Right hindlimb (tissue), 1 donor: Measurements from ENCODE around the gene FMO5.
"Not testable (repeated sequence)": the region's sequence is repeated elsewhere in the genome, so short reads cannot be mapped to it uniquely, and the experiment has no call there.

Source experiments
- DNase-seq: peaks from one replicate; pipeline ENCODE4 v3.0.0-alpha.2; 2018

The FMO5 gene

GRCh38 chr1:147238925-147239820 is 14.0 kb upstream of the FMO5 start:
- no peak for DNase-seq

GRCh38 chr1:147238053-147238902 is 13.1 kb upstream of the FMO5 start:
- DNase-seq, result no peak

- no peak for DNase-seq
Observed at GRCh38 chr1:147236959-147237791, 12.0 kb upstream of the FMO5 start.

GRCh38 chr1:147236448-147236847 is 11.3 kb upstream of the FMO5 start:
- no peak for DNase-seq

- no peak for DNase-seq
Observed at GRCh38 chr1:147235822-147236221, 10.7 kb upstream of the FMO5 start.

GRCh38 chr1:147233903-147234302 is 8.8 kb upstream of the FMO5 start:
- not testable (repeated sequence) for DNase-seq

- not testable (repeated sequence) for DNase-seq
Observed at GRCh38 chr1:147231032-147231431, 5.9 kb upstream of the FMO5 start.

GRCh38 chr1:147223740-147224615 is 1.2 kb downstream of the FMO5 start:
- DNase-seq, result no peak

GRCh38 chr1:147218606-147219005 is 6.5 kb downstream of the FMO5 start:
- DNase-seq, result no peak

- no peak for DNase-seq
Observed at GRCh38 chr1:147217141-147217540, 8.0 kb downstream of the FMO5 start.

- no peak for DNase-seq
Observed at GRCh38 chr1:147216124-147216523, 9.0 kb downstream of the FMO5 start.

GRCh38 chr1:147215540-147215916 is 9.6 kb downstream of the FMO5 start:
- DNase-seq, result no peak

GRCh38 chr1:147214842-147215539 is 10.1 kb downstream of the FMO5 start:
- no peak for DNase-seq

GRCh38 chr1:147214325-147214724 is 10.8 kb downstream of the FMO5 start:
- DNase-seq, result no peak

- DNase-seq, result no peak
Observed at GRCh38 chr1:147213271-147213670, 11.9 kb downstream of the FMO5 start.

- no peak for DNase-seq
Observed at GRCh38 chr1:147211577-147211976, 13.6 kb downstream of the FMO5 start.

GRCh38 chr1:147210987-147211386 is 14.2 kb downstream of the FMO5 start:
- DNase-seq, result no peak

GRCh38 chr1:147209825-147210821 is 15.0 kb downstream of the FMO5 start:
- no peak for DNase-seq

- no peak for DNase-seq
Observed at GRCh38 chr1:147208619-147209018, 16.5 kb downstream of the FMO5 start.

- no peak for DNase-seq
Observed at GRCh38 chr1:147207192-147207591, 17.9 kb downstream of the FMO5 start.
